CD14-positive monocyte (primary cell): ENCODE data around the gene ADAMTS20. TPM values are rescaled to one million over a fixed set of nuclear protein-coding genes. Genes with fewer than 3 reads are reported as not detected.

Experiments
- DNase-seq, 3 donors: peaks; one replicate each; pipeline ENCODE4 v3.0.0-alpha.2; 2011 to 2022
- H2AFZ ChIP-seq: 2 replicates; pipeline ENCODE4 v1.6.0; 2012; ENCODE audit warnings: mild to moderate bottlenecking, low read depth, low read length, inconsistent platforms; ENCODE audit not compliant: insufficient read depth, poor library complexity, severe bottlenecking
- H3K27ac ChIP-seq, 2 donors: 1 replicate in 1 of 2; 2 replicates in 1 of 2; pipeline ENCODE4 v1.5.1; 2012 to 2013; ENCODE audit warnings: low read length in 2 of 2, control low read depth in 1 of 2, inconsistent platforms in 1 of 2, low read depth in 1 of 2, mild to moderate bottlenecking in 1 of 2
- H3K27me3 ChIP-seq, 2 donors: one replicate each; pipeline versions ENCODE4 v1.6.0 to v1.6.1; 2011 to 2013; ENCODE audit warnings: low read length in 2 of 2; ENCODE audit not compliant: control insufficient read depth in 2 of 2, insufficient read depth in 2 of 2
- H3K36me3 ChIP-seq, 2 donors: replicated peaks in 1 of 2; 1 replicate in 1 of 2; 2 replicates in 1 of 2; pipeline versions ENCODE4 v1.5.1 to v1.6.1; 2012 to 2013; ENCODE audit warnings: low read length in 2 of 2, control low read depth in 1 of 2, inconsistent platforms in 1 of 2, mild to moderate bottlenecking in 1 of 2; ENCODE audit not compliant: insufficient read depth in 2 of 2, control insufficient read depth in 1 of 2
- H3K4me1 ChIP-seq, 2 donors: 1 replicate in 1 of 2; 2 replicates in 1 of 2; pipeline versions ENCODE4 v1.5.1 to v1.6.1; 2012 to 2013; ENCODE audit warnings: low read length in 2 of 2, control low read depth in 1 of 2, inconsistent platforms in 1 of 2, mild to moderate bottlenecking in 1 of 2, moderate library complexity in 1 of 2; ENCODE audit not compliant: insufficient read depth in 2 of 2, control insufficient read depth in 1 of 2
- H3K4me2 ChIP-seq: replicated peaks from 2 replicates; pipeline ENCODE3; 2012; ENCODE audit warnings: low read length, moderate library complexity, mild to moderate bottlenecking; ENCODE audit not compliant: poor library complexity, severe bottlenecking; ENCODE audit errors: extremely low read depth
- H3K4me3 ChIP-seq, 3 experiments: fragments of 200-600 bp in 1 of 3; sonication (generic) in 1 of 3; replicated peaks in 1 of 3; 1 replicate in 2 of 3; 2 replicates in 1 of 3; pipeline ENCODE4 v1.5.1; 2011 to 2013; ENCODE audit warnings: low read length in 3 of 3, mild to moderate bottlenecking in 3 of 3, control low read depth in 2 of 3, low read depth in 2 of 3, inconsistent platforms in 1 of 3, moderate library complexity in 1 of 3
- H3K79me2 ChIP-seq: 2 replicates; pipeline ENCODE4 v1.6.0; 2012; ENCODE audit warnings: mild to moderate bottlenecking, control low read depth, inconsistent platforms, low read length, moderate library complexity; ENCODE audit not compliant: insufficient read depth
- H3K9ac ChIP-seq: 2 replicates; pipeline ENCODE4 v1.6.0; 2017; ENCODE audit warnings: low read length, mild to moderate bottlenecking; ENCODE audit not compliant: insufficient read depth, poor library complexity, severe bottlenecking
- H3K9me3 ChIP-seq, 2 donors: replicated peaks in 1 of 2; 1 replicate in 1 of 2; 2 replicates in 1 of 2; pipeline versions ENCODE4 v1.5.1 to v1.6.1; 2012 to 2013; ENCODE audit warnings: low read length in 2 of 2, control low read depth in 1 of 2; ENCODE audit not compliant: control insufficient read depth in 1 of 2, insufficient read depth in 1 of 2
- H4K20me1 ChIP-seq: 2 replicates; pipeline ENCODE4 v1.6.0; 2012; ENCODE audit warnings: mild to moderate bottlenecking, low read length, control low read depth, moderate library complexity; ENCODE audit not compliant: insufficient read depth
- H3K27ac Mint-ChIP-seq, 7 donors: one replicate each; pipeline ENCODE4 v1.8.0; 2020; ENCODE audit warnings: mild to moderate bottlenecking in 7 of 7, mixed read lengths in 7 of 7, moderate library complexity in 6 of 7, inconsistent platforms in 2 of 7
- H3K27me3 Mint-ChIP-seq, 3 donors: one replicate each; pipeline ENCODE4 v1.8.0; 2021 to 2022; ENCODE audit warnings: low read depth in 3 of 3, mild to moderate bottlenecking in 3 of 3, mixed read lengths in 3 of 3, moderate library complexity in 3 of 3, inconsistent platforms in 1 of 3
- H3K36me3 Mint-ChIP-seq, 2 donors: one replicate each; pipeline ENCODE4 v1.8.0; 2020; ENCODE audit warnings: mixed read lengths in 2 of 2, inconsistent platforms in 1 of 2, mild to moderate bottlenecking in 1 of 2
- H3K4me1 Mint-ChIP-seq: one replicate; pipeline ENCODE4 v1.8.0; 2020; ENCODE audit warnings: mild to moderate bottlenecking, mixed read lengths
- H3K4me3 Mint-ChIP-seq, 2 donors: one replicate each; pipeline ENCODE4 v1.8.0; 2020; ENCODE audit warnings: mild to moderate bottlenecking in 2 of 2, mixed read lengths in 2 of 2, moderate library complexity in 1 of 2
- H3K9me3 Mint-ChIP-seq, 7 donors: one replicate each; pipeline ENCODE4 v1.8.0; 2020 to 2022; ENCODE audit warnings: mixed read lengths in 7 of 7, mild to moderate bottlenecking in 6 of 7, moderate library complexity in 6 of 7, inconsistent platforms in 2 of 7
- WGBS: methylation state at CpG from one replicate; pipeline ENCODE4 v1.1.5; 2013; ENCODE audit warnings: missing lambda C conversion rate; ENCODE audit not compliant: insufficient coverage; 5-methylcytosine and 5-hydroxymethylcytosine counted together
- intact Hi-C, 2 donors: fragments of 100-400 bp; cut with micrococcal nuclease; formaldehyde crosslinking; loops; one replicate each; pipeline versions ENCODE4 v1.15.0 to v1.15.1; 2023
- polyA plus RNA-seq, 3 donors: library from polyadenylated mRNA; depleted of rRNA in 1 of 3; unstranded in 2 of 3; stranded (reverse) in 1 of 3; fragments of 300-500 nt in 2 of 3; fragments of >200 nt in 1 of 3; fragmentation: Illumina TruSeq in 2 of 3; gene quantifications; 1 replicate in 2 of 3; 2 replicates in 1 of 3; pipeline ENCODE4 v1.2.3, GENCODE V29; 2012 to 2021
- TF ChIP-seq, protein P1 (sequence below): fragments of 200-600 bp; IDR thresholded peaks from one replicate; pipeline ENCODE4 v1.8.0; 2022; ENCODE audit warnings: antibody characterized with exemption, mild to moderate bottlenecking

The ADAMTS20 gene
- polyA plus RNA-seq, 3 donors = not detected

DNA sequence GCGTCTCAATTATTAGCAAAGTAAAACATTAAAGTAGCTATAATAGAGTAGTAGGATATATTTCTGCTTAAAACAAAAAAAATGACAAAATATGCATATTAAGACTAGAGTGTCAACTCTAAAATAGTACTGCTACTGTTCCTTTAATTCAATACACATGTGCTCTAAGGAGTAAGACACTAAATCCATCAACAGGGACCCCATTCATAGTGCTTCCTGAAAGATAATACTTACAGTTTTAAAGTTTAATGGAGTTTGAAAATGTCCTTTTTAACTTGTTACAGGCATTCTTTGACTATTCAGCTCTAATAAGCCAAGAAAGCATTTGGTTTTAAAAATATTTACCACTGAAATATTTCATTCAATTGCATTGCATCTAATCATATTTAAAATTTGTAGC lies 145.2 kb downstream of the ADAMTS20 start:
- no peak overlapping the region for H3K4me3 Mint-ChIP-seq
- Histone ChIP-seq H3K79me2 (no peaks in the 10 kb centered on the region), H3K36me3 (no peaks in the 10 kb centered on the region), H3K4me1 (no peaks in the 10 kb centered on the region), H3K9ac (no peak overlapping the region), H3K27me3 (no peaks in the 10 kb centered on the region), H3K27ac (no peak overlapping the region), H3K4me2 (no peak overlapping the region), H4K20me1 (no peaks in the 10 kb centered on the region), H3K9me3 (no peaks in the 10 kb centered on the region), H2AFZ (no peak overlapping the region), H3K4me3 (no peak overlapping the region)
- no peaks in the 10 kb centered on the region for H3K27me3 Mint-ChIP-seq
- H3K9me3 Mint-ChIP-seq = peaks cover 0 to 2% (median 0%) of the 10 kb centered on the region in 7 donors
- intact Hi-C loops = no loop called here
- DNase-seq = no peak
- H3K27ac Mint-ChIP-seq = no peak overlapping the region
- no peaks in the 10 kb centered on the region for H3K36me3 Mint-ChIP-seq
- TF ChIP-seq, protein P1, sequence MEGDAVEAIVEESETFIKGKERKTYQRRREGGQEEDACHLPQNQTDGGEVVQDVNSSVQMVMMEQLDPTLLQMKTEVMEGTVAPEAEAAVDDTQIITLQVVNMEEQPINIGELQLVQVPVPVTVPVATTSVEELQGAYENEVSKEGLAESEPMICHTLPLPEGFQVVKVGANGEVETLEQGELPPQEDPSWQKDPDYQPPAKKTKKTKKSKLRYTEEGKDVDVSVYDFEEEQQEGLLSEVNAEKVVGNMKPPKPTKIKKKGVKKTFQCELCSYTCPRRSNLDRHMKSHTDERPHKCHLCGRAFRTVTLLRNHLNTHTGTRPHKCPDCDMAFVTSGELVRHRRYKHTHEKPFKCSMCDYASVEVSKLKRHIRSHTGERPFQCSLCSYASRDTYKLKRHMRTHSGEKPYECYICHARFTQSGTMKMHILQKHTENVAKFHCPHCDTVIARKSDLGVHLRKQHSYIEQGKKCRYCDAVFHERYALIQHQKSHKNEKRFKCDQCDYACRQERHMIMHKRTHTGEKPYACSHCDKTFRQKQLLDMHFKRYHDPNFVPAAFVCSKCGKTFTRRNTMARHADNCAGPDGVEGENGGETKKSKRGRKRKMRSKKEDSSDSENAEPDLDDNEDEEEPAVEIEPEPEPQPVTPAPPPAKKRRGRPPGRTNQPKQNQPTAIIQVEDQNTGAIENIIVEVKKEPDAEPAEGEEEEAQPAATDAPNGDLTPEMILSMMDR = no peak
- no CpG with 5 or more reads among the region's 1 CpG for WGBS
- H3K4me1 Mint-ChIP-seq = no peaks in the 10 kb centered on the region

DNA sequence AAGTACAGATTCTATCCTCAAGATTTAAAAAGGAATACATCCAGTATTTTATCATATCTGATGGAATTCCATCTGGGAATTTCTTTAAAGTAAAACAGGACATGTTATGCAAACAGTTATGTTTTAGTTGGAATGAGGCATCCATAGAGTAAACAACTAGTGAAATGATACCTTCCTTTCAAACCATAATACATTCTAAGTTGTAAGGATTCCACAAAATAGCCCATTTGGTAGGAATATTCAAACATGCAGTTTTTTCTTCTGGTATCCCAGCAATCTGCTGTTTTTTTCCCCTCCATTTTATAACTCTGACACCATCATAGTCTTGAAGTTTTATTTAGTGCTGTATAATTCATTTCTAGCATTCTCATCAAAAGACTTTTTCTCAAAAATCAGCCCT lies 149.6 kb downstream of the ADAMTS20 start:
- H3K4me1 Mint-ChIP-seq = no peaks in the 10 kb centered on the region
- H3K27me3 Mint-ChIP-seq = no peaks in the 10 kb centered on the region
- H3K9me3 ChIP-seq = no peaks in the 10 kb centered on the region

More for the DNA sequence above, 149.6 kb downstream of the ADAMTS20 start:
- Mint-ChIP-seq H3K27ac (no peak overlapping the region), H3K36me3 (no peaks in the 10 kb centered on the region), H3K9me3 (no peaks in the 10 kb centered on the region), H3K4me3 (no peak overlapping the region)
- H3K4me1 ChIP-seq = no peaks in the 10 kb centered on the region
- H3K4me3 ChIP-seq = no peak overlapping the region
- no peak overlapping the region for H2AFZ ChIP-seq
- H3K27ac ChIP-seq = no peak overlapping the region
- H3K36me3 ChIP-seq = no peaks in the 10 kb centered on the region
- H4K20me1 ChIP-seq = no peaks in the 10 kb centered on the region
- H3K79me2 ChIP-seq = no peaks in the 10 kb centered on the region
- TF ChIP-seq, protein P1 = no peak
- no peak for DNase-seq
- H3K4me2 ChIP-seq = no peak overlapping the region
- no peak overlapping the region for H3K9ac ChIP-seq
- intact Hi-C loops = no loop called here
- no peaks in the 10 kb centered on the region for H3K27me3 ChIP-seq
